Breast epithelium (tissue), 4 donors: ENCODE results near the gene POLN. TPM values are rescaled to one million over a fixed set of nuclear protein-coding genes. Genes with fewer than 3 reads are reported as not detected.

Experiments
- DNase-seq, 2 donors: peaks; one replicate each; pipeline ENCODE4 v3.0.0-alpha.2; 2019; ENCODE audit warnings: low spot score in 2 of 2
- H3K27ac ChIP-seq, 2 donors: fragments of 200-600 bp; sonication (generic) in 1 of 2; one replicate each; pipeline ENCODE4 v1.5.1; 2016 to 2019; ENCODE audit warnings: mild to moderate bottlenecking in 1 of 2
- H3K27me3 ChIP-seq, 2 donors: fragments of 200-600 bp; sonication (generic) in 1 of 2; one replicate each; pipeline versions ENCODE4 v1.5.1 to v1.6.0; 2017 to 2019; ENCODE audit warnings: control low read depth in 1 of 2, mild to moderate bottlenecking in 1 of 2
- H3K36me3 ChIP-seq: fragments of 200-600 bp; one replicate; pipeline ENCODE4 v1.5.1; 2019
- H3K4me1 ChIP-seq, 2 donors: fragments of 200-600 bp; sonication (generic); one replicate each; pipeline ENCODE4 v1.5.1; 2016 to 2019; ENCODE audit warnings: control low read depth in 1 of 2
- H3K4me3 ChIP-seq, 3 donors: fragments of 200-600 bp; sonication (generic); 1 replicate in 2 of 3; 2 replicates in 1 of 3; pipeline ENCODE4 v1.5.1; 2016 to 2019; ENCODE audit warnings: mild to moderate bottlenecking in 3 of 3, moderate library complexity in 2 of 3
- H3K9me3 ChIP-seq, 2 donors: fragments of 200-600 bp; sonication (generic) in 1 of 2; one replicate each; pipeline ENCODE4 v1.5.1; 2016 to 2019; ENCODE audit warnings: control low read depth in 1 of 2
- POLR2A ChIP-seq: fragments of 450-650 bp; IDR thresholded peaks from one replicate; pipeline ENCODE4 v1.6.1; 2016; ENCODE audit warnings: antibody characterized with exemption, mild to moderate bottlenecking, moderate library complexity
- POLR2AphosphoS5 ChIP-seq, 3 donors: sonication (generic); formaldehyde crosslinking; IDR thresholded peaks; one replicate each; pipeline ENCODE4 v1.6.1; 2017; ENCODE audit warnings: antibody characterized with exemption in 3 of 3
- intact Hi-C: fragments of 100-400 bp; cut with DNase I; formaldehyde crosslinking; loops from one replicate; pipeline ENCODE4 v1.15.1; 2023; ENCODE audit warnings: low total_unique reads
- total RNA-seq, 3 donors: library from RNA; depleted of rRNA; stranded (reverse); fragments of >200 nt; gene quantifications; one replicate each; pipeline ENCODE4 v1.1.0, GENCODE V29; 2016
- TF ChIP-seq, protein P1 (sequence below), 3 donors: fragments of 450-650 bp; IDR thresholded peaks; one replicate each; pipeline ENCODE4 v1.5.1; 2016 to 2017; ENCODE audit warnings: antibody characterized with exemption in 3 of 3, mild to moderate bottlenecking in 3 of 3, moderate library complexity in 3 of 3

The POLN gene
- total RNA-seq, 3 donors from 2014 or later: 3.3 to 4.7 (median 4.3) TPM

DNA sequence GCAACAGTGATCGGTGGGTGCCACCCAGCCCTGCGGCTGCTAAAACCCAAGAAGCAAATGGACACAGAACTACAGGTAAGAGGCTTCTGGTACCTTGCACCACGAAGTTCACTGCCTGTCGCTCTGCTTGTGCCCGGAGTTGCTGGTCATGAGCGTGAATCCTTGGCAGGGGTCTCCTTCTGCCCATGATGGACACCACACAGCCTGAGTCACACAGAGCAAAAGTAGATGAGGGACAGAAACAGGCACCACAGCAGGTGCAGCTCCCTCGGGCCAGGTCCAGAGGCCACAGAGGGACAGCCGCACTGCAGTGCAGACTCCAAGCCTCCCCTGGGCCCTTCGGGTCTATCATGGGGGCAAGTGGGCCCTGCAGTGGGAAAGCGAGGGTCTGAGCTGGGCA is 160.4 kb downstream of the POLN start:
- TF ChIP-seq POLR2A (no peak), POLR2AphosphoS5 (IDR thresholded peaks at IDR 0.05) (no peak)
- TF ChIP-seq, protein P1, sequence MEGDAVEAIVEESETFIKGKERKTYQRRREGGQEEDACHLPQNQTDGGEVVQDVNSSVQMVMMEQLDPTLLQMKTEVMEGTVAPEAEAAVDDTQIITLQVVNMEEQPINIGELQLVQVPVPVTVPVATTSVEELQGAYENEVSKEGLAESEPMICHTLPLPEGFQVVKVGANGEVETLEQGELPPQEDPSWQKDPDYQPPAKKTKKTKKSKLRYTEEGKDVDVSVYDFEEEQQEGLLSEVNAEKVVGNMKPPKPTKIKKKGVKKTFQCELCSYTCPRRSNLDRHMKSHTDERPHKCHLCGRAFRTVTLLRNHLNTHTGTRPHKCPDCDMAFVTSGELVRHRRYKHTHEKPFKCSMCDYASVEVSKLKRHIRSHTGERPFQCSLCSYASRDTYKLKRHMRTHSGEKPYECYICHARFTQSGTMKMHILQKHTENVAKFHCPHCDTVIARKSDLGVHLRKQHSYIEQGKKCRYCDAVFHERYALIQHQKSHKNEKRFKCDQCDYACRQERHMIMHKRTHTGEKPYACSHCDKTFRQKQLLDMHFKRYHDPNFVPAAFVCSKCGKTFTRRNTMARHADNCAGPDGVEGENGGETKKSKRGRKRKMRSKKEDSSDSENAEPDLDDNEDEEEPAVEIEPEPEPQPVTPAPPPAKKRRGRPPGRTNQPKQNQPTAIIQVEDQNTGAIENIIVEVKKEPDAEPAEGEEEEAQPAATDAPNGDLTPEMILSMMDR (IDR thresholded peaks at IDR 0.05): no peak
- H3K27me3 ChIP-seq: no peaks in the 10 kb centered on the region
- peak in 1 of 2 donors; percentile 15 for DNase-seq

DNA sequence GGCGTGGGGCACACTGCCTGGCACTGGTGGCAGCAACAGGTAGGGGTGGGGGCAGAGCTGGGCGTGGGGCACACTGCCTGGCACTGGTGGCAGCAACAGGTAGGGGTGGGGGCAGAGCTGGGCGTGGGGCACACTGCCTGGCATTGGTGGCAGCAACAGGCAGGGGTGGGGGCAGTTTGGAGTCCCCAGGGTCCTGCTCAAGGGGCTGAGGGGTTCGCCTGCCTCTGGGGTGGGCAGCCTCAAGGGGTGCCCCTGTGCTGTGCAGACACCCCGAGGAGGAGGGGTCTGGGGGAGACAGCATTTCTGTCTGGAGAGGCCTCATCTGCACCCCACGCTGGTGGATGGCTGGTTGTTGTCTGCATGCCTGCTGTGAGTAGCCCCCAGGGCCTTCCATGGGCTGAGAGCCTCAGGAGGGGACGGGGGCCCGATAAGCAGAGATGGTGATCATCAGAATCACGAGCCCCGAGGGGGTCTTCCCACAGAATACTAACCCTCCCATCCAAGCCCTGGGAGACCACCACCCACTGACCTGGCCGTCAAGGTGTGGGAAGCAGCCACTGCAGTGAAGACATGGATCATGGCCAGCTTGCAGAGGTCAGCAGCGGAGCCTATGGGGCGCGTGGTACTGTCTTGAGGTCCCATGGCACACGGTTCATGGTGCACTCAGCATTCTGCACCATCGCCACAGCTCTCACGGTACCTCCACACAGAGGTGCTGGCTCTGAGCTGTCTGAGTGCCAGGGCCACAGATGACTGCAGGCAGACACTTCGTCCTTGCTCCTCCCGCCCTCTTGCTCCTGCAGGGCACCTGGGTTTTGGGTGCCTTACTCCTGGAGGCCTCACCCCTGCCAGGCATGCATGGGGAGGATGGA is 161.3 kb downstream of the POLN start:
- DNase-seq: peak in 1 of 2 donors; percentile 45
- Histone ChIP-seq H3K27me3 (no peaks in the 10 kb centered on the region), H3K27ac (no peak overlapping the region), H3K4me1 (no peaks in the 10 kb centered on the region), H3K9me3 (no peaks in the 10 kb centered on the region), H3K4me3 (no peak overlapping the region), H3K36me3 (no peaks in the 10 kb centered on the region)
- TF ChIP-seq POLR2A: no peak
- TF ChIP-seq POLR2AphosphoS5 (IDR thresholded peaks at IDR 0.05): no peak
- TF ChIP-seq, protein P1 (IDR thresholded peaks at IDR 0.05): no peak
- intact Hi-C loops: no loop called here

More for the DNA sequence above, 160.4 kb downstream of the POLN start:
- Histone ChIP-seq H3K27ac (no peak overlapping the region), H3K4me1 (no peaks in the 10 kb centered on the region), H3K9me3 (no peaks in the 10 kb centered on the region), H3K36me3 (no peaks in the 10 kb centered on the region), H3K4me3 (no peak overlapping the region)
- intact Hi-C loops: no loop called here

DNA sequence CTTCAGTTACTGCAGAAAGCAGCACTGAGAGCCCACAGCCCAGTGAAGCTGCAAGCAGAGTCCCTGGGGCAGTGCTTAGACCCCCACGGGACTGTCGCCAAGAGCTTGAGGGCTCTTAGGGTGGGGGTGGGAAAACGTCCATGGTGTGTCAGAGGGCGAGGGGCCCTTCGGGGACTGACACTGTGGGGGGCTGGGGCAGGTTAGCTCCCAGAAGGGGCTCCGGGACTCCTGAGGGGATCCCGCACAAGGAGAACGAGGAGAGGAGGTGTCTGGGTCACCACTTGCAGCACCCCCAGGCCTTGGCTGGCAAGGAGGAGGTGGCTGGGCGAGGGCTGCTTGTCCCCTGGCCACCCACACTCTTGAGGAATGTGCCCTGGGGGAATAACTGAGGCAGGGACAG is 162.0 kb downstream of the POLN start:
- intact Hi-C loops: no loop called here

DNA sequence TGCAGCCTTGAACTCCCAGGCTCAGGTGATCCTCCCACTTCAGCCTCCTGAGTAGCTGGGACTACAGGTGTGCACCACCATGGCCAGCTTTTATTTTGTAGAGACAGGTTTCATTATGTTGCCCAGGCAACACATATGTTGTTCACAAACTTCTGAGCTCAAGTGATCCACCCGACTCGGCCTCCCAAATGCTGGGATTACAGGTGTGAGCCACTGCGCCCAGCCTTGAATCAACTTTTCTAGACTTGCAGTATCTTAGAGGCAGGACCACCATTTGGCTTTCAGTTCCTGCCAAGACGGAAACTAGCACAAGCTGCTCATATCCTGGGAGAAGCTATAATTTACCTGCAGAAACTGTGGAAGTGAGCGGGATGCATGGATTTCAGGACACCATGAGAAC is 162.9 kb downstream of the POLN start:
- no peaks in the 10 kb centered on the region for H3K36me3 ChIP-seq
- intact Hi-C loops: no loop called here
- no peak overlapping the region for H3K4me3 ChIP-seq
- peak in 1 of 2 donors; percentile 25 for DNase-seq
- H3K4me1 ChIP-seq: no peaks in the 10 kb centered on the region
- H3K27me3 ChIP-seq: no peaks in the 10 kb centered on the region
- H3K27ac ChIP-seq: no peak overlapping the region
- no peaks in the 10 kb centered on the region for H3K9me3 ChIP-seq
- TF ChIP-seq POLR2A (no peak), POLR2AphosphoS5 (IDR thresholded peaks at IDR 0.05) (no peak)
- TF ChIP-seq, protein P1 (IDR thresholded peaks at IDR 0.05): no peak

More for the DNA sequence above, 162.0 kb downstream of the POLN start:
- Histone ChIP-seq H3K36me3 (no peaks in the 10 kb centered on the region), H3K4me3 (no peak overlapping the region), H3K9me3 (no peaks in the 10 kb centered on the region), H3K4me1 (no peaks in the 10 kb centered on the region), H3K27ac (no peak overlapping the region), H3K27me3 (no peaks in the 10 kb centered on the region)
- TF ChIP-seq, protein P1 (IDR thresholded peaks at IDR 0.05): no peak
- TF ChIP-seq POLR2AphosphoS5 (IDR thresholded peaks at IDR 0.05) (no peak), POLR2A (no peak)
- peak in 1 of 2 donors; percentile 39 for DNase-seq

DNA sequence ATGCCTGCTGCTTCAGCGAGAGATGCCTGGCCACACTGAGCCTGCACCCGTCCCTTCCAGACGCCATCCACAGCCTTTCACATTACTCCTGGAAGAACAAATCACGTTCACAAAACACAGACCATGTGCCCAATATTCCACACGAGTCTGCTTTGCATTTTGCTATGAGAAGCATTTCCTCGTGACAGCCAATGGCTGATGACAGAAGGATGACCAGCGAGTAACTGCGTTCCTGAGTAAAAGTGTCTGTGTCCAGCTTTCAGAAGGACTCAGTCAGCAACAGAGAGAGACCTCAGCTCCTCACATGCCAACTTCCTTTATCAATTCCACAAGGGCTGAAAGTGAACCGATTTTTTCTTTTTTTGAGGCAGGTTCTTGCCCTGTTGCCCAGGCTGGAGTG is 163.3 kb downstream of the POLN start:
- Histone ChIP-seq H3K4me3 (no peak overlapping the region), H3K27ac (no peak overlapping the region), H3K9me3 (no peaks in the 10 kb centered on the region), H3K4me1 (no peaks in the 10 kb centered on the region), H3K27me3 (no peaks in the 10 kb centered on the region), H3K36me3 (no peaks in the 10 kb centered on the region)
- intact Hi-C loops: no loop called here
- DNase-seq: peak in 1 of 2 donors; percentile 30
- TF ChIP-seq POLR2A (no peak), POLR2AphosphoS5 (IDR thresholded peaks at IDR 0.05) (no peak)
- TF ChIP-seq, protein P1 (IDR thresholded peaks at IDR 0.05): no peak
